Small intestine (tissue), 16 donors: Measurements from ENCODE around the gene CNOT6L. TPM values are rescaled to one million over a fixed set of nuclear protein-coding genes. Genes with fewer than 3 reads are reported as not detected.
"Not testable (repeated sequence)": the region's sequence is repeated elsewhere in the genome, so short reads cannot be mapped to it uniquely, and the experiment has no call there.

Source experiments
- DNase-seq, 2 donors: peaks; one replicate each; pipeline versions ENCODE4 v3.0.0 to v3.0.0-alpha.2; 2013
- FAIRE-seq: peaks from 2 replicates; lab custom pipeline; 2012; peaks lifted over from hg19 to GRCh38; lab: Jason Lieb, UNC
- H3K27ac ChIP-seq, 3 donors: one replicate each; pipeline ENCODE4 v1.5.1; 2013; ENCODE audit warnings: low read length in 2 of 3, mild to moderate bottlenecking in 2 of 3, control low read depth in 1 of 3, inconsistent platforms in 1 of 3, low read depth in 1 of 3, moderate library complexity in 1 of 3
- H3K27me3 ChIP-seq, 3 donors: one replicate each; pipeline ENCODE4 v1.6.1; 2013; ENCODE audit warnings: low read length in 3 of 3, inconsistent platforms in 1 of 3; ENCODE audit not compliant: control insufficient read depth in 3 of 3, insufficient read depth in 3 of 3
- H3K36me3 ChIP-seq, 3 donors: one replicate each; pipeline ENCODE4 v1.6.1; 2013; ENCODE audit warnings: low read length in 3 of 3, inconsistent platforms in 1 of 3, low read depth in 1 of 3, mild to moderate bottlenecking in 1 of 3, moderate library complexity in 1 of 3; ENCODE audit not compliant: control insufficient read depth in 3 of 3, insufficient read depth in 2 of 3
- H3K4me1 ChIP-seq, 3 donors: one replicate each; pipeline ENCODE4 v1.6.1; 2013; ENCODE audit warnings: low read length in 2 of 3, inconsistent platforms in 1 of 3, low read depth in 1 of 3, mild to moderate bottlenecking in 1 of 3, moderate library complexity in 1 of 3; ENCODE audit not compliant: control insufficient read depth in 3 of 3, insufficient read depth in 2 of 3
- H3K4me3 ChIP-seq, 3 donors: one replicate each; pipeline ENCODE4 v1.5.1; 2013; ENCODE audit warnings: low read length in 3 of 3, control low read depth in 1 of 3, inconsistent platforms in 1 of 3, low read depth in 1 of 3, mild to moderate bottlenecking in 1 of 3, moderate library complexity in 1 of 3
- H3K9me3 ChIP-seq, 2 donors: one replicate each; pipeline ENCODE4 v1.6.1; 2013; ENCODE audit warnings: low read depth in 1 of 2, low read length in 1 of 2; ENCODE audit not compliant: control insufficient read depth in 2 of 2, insufficient read depth in 1 of 2
- WGBS, 3 donors: extraction: QIAGEN DNeasy Blood & Tissue Kit; methylation state at CpG; one replicate each; pipeline ENCODE4 v1.1.7; 2013; 5-methylcytosine and 5-hydroxymethylcytosine counted together
- long read RNA-seq, 10 donors: transcript quantifications; one replicate each; lab custom pipeline, GENCODE V29; 2026
- polyA plus RNA-seq, 4 donors: library from polyadenylated mRNA; stranded (reverse) in 3 of 4; unstranded in 1 of 4; fragments of 200-250 nt in 3 of 4; fragments of 120-200 nt in 1 of 4; gene quantifications; one replicate each; pipeline versions ENCODE4 v1.2.1 to v1.2.3, GENCODE V29; 2013
- donor health status: healthy with polysubstance abuse.
- donor health status: control.
- donor health status: control.
- donor health status: Bipolar disorder and iron deficiency.
- donor health status: healthy.

CNOT6L gene
- 10 to 100 TPM in 1 of 4 donors, 1 to 10 TPM in 3; 5.9 to 31.0 (median 7.5) TPM for polyA plus RNA-seq
- long read RNA-seq, donor 1, partial matches to known transcripts = 5 of 7 reads
- long read RNA-seq, donor 1, other reads (novel, unspliced or antisense) = 0 of 7 reads
- long read RNA-seq, donor 2, partial matches to known transcripts = 0 of 1 reads
- long read RNA-seq, donor 2, other reads (novel, unspliced or antisense) = 0 of 1 reads
- long read RNA-seq, donor 3, partial matches to known transcripts = 89 of 107 reads
- long read RNA-seq, donor 3, other reads (novel, unspliced or antisense) = 18 of 107 reads
- long read RNA-seq, donor 4 = 0 reads
- long read RNA-seq, donor 5 = 0 reads
- long read RNA-seq, donor 6 = 0 reads
- long read RNA-seq, donor 7, full-length matches to known transcripts = 3 of 3 reads
- long read RNA-seq, donor 7, partial matches to known transcripts = 0 of 3 reads
- long read RNA-seq, donor 7, other reads (novel, unspliced or antisense) = 0 of 3 reads
- long read RNA-seq, donor 8 = 0 reads
- long read RNA-seq, donor 9 = 0 reads
- long read RNA-seq, donor 10, partial matches to known transcripts = 0 of 1 reads
- long read RNA-seq, donor 10, other reads (novel, unspliced or antisense) = 0 of 1 reads

GRCh38 chr4:77818602-77819403, at the start of gene CNOT6L:
TSS of gene CNOT6L (minus strand) at chr4:77819368. CDS start at chr4:77819308, 60 bp downstream.
- FAIRE-seq (no peak), DNase-seq (peak; percentile 72 to 92)
- peak within 1 kb of the TSS; percentile 99 to 100 (median 99) for H3K27ac ChIP-seq
- peaks cover 3 to 18% (median 7%) of the 10 kb centered on the region in 3 donors for H3K4me1 ChIP-seq
- H3K36me3 ChIP-seq = no peaks in the 10 kb centered on the region
- H3K27me3 ChIP-seq = no peaks in the 10 kb centered on the region
- 0 to 1% (median 1%) methylated on average over 62 to 89 of the region's 89 CpGs for WGBS, 3 donors
- no peaks in the 10 kb centered on the region for H3K9me3 ChIP-seq
- H3K4me3 ChIP-seq = peak within 1 kb of the TSS; percentile 97 to 99 (median 99)

- Histone ChIP-seq H3K36me3 (peaks cover 0 to 16% (median 0%) of the 10 kb centered on the region in 3 donors), H3K4me3 (no peak overlapping the region), H3K9me3 (no peaks in the 10 kb centered on the region), H3K27me3 (no peaks in the 10 kb centered on the region), H3K4me1 (peaks cover 0 to 6% (median 2%) of the 10 kb centered on the region in 3 donors), H3K27ac (no peak overlapping the region)
- DNase-seq (no peak), FAIRE-seq (no peak)
- WGBS, 3 donors = 92 to 95% (median 94%) methylated on average over 3 of the region's 3 CpGs
Measured at GRCh38 chr4:77865259-77865658, 46.1 kb upstream of the CNOT6L start.

GRCh38 chr4:77863341-77863740, 44.2 kb upstream of the CNOT6L start:
- WGBS, 3 donors = 3 to 21% (median 11%) methylated on average over 14 of the region's 14 CpGs
- FAIRE-seq, H3K27me3 ChIP-seq: not testable (repeated sequence)

GRCh38 chr4:77862478-77863216, 43.5 kb upstream of the CNOT6L start, which contains the start of gene MRPL1:
TSS of gene MRPL1 (plus strand) at chr4:77862830. CDS start at chr4:77862849, 19 bp downstream.
- FAIRE-seq = peak; percentile 61
- WGBS, 3 donors = 0 to 1% (median 0%) methylated on average over 33 of the region's 33 CpGs
- Histone ChIP-seq H3K27me3 (no peaks in the 10 kb centered on the region), H3K27ac (peak within 1 kb of the TSS; percentile 93 to 100 (median 94)), H3K9me3 (no peaks in the 10 kb centered on the region), H3K4me3 (peak within 1 kb of the TSS; percentile 45 to 69 (median 66)), H3K4me1 (peaks cover 0 to 2% (median 0%) of the 10 kb centered on the region in 3 donors), H3K36me3 (peaks cover 0 to 6% (median 0%) of the 10 kb centered on the region in 3 donors)
- DNase-seq = peak; percentile 95 to 96

More at GRCh38 chr4:77863341-77863740, 44.2 kb upstream of the CNOT6L start:
- DNase-seq = peak in 1 of 2 donors; percentile 32
- Histone ChIP-seq H3K36me3 (peaks cover 0 to 11% (median 0%) of the 10 kb centered on the region in 3 donors), H3K4me3 (peak overlapping the region; percentile 45 to 69 (median 66)), H3K27ac (peak overlapping the region; percentile 93 to 100 (median 94))
- not testable (repeated sequence) for H3K4me1 ChIP-seq, H3K9me3 ChIP-seq

GRCh38 chr4:77861495-77861894, 42.3 kb upstream of the CNOT6L start:
- FAIRE-seq = no peak
- no peaks in the 10 kb centered on the region for H3K9me3 ChIP-seq
- no peaks in the 10 kb centered on the region for H3K27me3 ChIP-seq
- peak overlapping the region in 1 of 3 donors; percentile 66 for H3K4me3 ChIP-seq
- peak overlapping the region; percentile 93 to 100 (median 94) for H3K27ac ChIP-seq
- DNase-seq = no peak
- peaks cover 0 to 3% (median 0%) of the 10 kb centered on the region in 3 donors for H3K36me3 ChIP-seq
- H3K4me1 ChIP-seq = peaks cover 0 to 2% (median 0%) of the 10 kb centered on the region in 3 donors
- 65 to 80% (median 77%) methylated on average over 1 of the region's 1 CpG for WGBS, 3 donors

GRCh38 chr4:77859256-77859655, 40.1 kb upstream of the CNOT6L start:
- H3K27me3 ChIP-seq = no peaks in the 10 kb centered on the region
- DNase-seq (no peak), FAIRE-seq (no peak)
- no peaks in the 10 kb centered on the region for H3K36me3 ChIP-seq
- H3K4me1 ChIP-seq = peaks cover 0 to 2% (median 0%) of the 10 kb centered on the region in 3 donors
- WGBS, 3 donors = 94 to 97% (median 96%) methylated on average over 3 of the region's 3 CpGs
- no peaks in the 10 kb centered on the region for H3K9me3 ChIP-seq
- no peak overlapping the region for H3K4me3 ChIP-seq
- no peak overlapping the region for H3K27ac ChIP-seq

- 90 to 92% (median 91%) methylated on average over 1 of the region's 1 CpG for WGBS, 3 donors
- FAIRE-seq (no peak), DNase-seq (no peak)
- Histone ChIP-seq H3K27me3 (no peaks in the 10 kb centered on the region), H3K27ac (no peak overlapping the region), H3K4me1 (peaks cover 0 to 3% (median 0%) of the 10 kb centered on the region in 3 donors), H3K9me3 (no peaks in the 10 kb centered on the region), H3K36me3 (no peaks in the 10 kb centered on the region), H3K4me3 (no peak overlapping the region)
Measured at GRCh38 chr4:77856152-77856551, 37.0 kb upstream of the CNOT6L start.
